ENCODE measurements around the gene PRSS57.
A peak's percentile ranks its signal among the peaks of the same experiment; 100 is the strongest.
"Not testable (repeated sequence)": the region's sequence is repeated elsewhere in the genome, so short reads cannot be mapped to it uniquely, and the experiment has no call there.

Gene PRSS57

GRCh38 chr19:695352-695949 lies at the start of gene PRSS57:
PRSS57 (minus strand) TSS chr19:695452; CDS start chr19:695430, 22 bp downstream.
- no peak for DNase-seq (ENCODE audit: low spot score)

- DNase-seq (ENCODE audit: low spot score): peak; percentile 79
Measured at GRCh38 chr19:743168-743687, 48.0 kb upstream of the PRSS57 start.

DNA sequence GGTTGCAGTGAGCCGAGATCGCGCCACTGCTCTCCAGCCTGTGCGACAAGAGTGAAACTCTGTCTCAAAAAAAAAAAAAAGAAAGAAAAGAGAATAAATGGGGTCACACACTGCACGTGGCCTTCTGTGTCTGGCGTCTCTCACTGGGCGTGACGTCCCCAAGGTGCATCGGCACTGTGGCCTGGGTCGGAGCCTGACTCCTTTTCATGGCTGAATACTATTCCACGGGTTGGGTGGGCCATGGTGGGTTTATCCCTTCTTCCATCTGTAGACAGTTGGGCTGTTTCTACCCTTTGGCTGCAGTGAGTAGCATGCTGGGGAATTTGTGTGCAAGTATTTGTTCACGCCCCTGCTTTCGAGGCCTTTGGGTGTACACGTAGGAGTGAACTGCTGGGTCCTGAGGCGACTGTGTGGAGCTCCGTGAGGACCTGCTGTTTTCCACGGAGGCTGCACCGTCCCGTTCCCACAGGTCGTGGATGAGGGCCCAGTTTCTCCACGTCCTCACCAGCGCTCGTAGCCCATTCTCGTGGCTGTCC lies 47.4 kb upstream of the PRSS57 start:
- DNase-seq (ENCODE audit: low spot score): no peak

GRCh38 chr19:741506-742131 lies 46.4 kb upstream of the PRSS57 start:
- no peak for DNase-seq (ENCODE audit: low spot score)

- not testable (repeated sequence) for DNase-seq (ENCODE audit: low spot score)
Measured at GRCh38 chr19:740816-741505, 45.7 kb upstream of the PRSS57 start.

DNA sequence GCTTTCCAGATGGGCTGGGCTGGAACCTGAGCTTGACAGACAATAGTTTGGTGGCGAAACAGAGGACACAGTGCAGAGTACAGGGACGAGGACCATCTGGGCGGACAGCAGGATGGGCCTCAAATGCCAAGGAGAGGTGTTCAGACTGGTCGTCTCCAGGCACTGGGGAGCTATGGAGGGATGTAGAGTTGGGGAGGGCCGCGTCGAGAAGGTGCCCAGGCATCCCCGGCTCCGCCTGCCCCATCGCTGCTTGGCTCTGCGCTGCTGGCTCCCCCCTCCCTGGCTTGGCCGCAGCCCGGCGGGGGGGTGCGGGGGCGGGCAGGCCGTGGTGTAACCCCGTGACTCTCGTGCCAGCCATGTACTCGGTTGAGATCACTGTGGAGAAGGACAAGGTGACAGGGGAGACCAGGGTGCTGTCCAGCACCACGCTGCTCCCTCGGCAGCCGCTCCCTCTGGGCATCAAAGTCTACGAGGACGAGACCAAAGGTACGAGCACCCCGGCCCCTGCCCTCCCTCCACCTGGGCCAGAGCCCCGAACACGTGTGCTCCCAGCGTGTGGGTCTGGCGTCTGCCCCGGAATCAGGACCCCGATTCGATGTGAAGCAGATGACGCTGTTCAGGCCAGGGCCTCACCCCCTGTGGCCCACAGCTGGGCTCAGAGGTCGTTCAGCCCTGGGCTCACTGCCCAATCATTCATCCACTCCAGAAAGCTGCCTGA lies 44.9 kb upstream of the PRSS57 start:
- DNase-seq (ENCODE audit: low spot score): no peak

GRCh38 chr19:738509-739128 lies 43.4 kb upstream of the PRSS57 start:
- no peak for DNase-seq (ENCODE audit: low spot score)

DNA sequence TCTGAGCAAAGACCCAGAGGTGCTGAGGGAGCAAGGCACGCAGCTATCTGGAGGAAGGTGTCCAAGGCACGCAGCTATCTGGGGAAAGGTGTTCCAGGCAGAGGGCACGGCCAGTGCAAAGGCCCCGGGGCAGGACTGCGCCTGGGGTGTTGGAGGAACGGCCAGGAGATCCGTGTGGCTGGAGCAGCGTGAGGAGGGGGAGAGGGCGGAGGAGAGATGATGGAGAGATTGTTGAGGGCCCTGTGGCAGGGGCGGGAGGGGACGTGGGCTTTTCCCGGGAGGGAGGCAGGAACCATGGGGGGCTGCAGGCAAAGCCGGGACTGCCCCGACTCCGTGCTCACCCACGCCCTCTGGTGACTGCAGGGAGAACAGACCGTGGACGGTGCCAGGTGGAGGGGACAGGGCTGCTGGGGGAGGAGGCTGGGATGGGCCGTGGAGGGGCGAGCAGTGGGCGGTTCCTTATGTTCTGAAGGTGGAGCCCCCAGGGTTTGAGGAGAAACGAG lies 42.4 kb upstream of the PRSS57 start:
- no peak for DNase-seq (ENCODE audit: low spot score)

- no peak for DNase-seq (ENCODE audit: low spot score)
Measured at GRCh38 chr19:736125-736524, 40.9 kb upstream of the PRSS57 start.

GRCh38 chr19:734716-735115 lies 39.5 kb upstream of the PRSS57 start:
- no peak for DNase-seq (ENCODE audit: low spot score)

DNA sequence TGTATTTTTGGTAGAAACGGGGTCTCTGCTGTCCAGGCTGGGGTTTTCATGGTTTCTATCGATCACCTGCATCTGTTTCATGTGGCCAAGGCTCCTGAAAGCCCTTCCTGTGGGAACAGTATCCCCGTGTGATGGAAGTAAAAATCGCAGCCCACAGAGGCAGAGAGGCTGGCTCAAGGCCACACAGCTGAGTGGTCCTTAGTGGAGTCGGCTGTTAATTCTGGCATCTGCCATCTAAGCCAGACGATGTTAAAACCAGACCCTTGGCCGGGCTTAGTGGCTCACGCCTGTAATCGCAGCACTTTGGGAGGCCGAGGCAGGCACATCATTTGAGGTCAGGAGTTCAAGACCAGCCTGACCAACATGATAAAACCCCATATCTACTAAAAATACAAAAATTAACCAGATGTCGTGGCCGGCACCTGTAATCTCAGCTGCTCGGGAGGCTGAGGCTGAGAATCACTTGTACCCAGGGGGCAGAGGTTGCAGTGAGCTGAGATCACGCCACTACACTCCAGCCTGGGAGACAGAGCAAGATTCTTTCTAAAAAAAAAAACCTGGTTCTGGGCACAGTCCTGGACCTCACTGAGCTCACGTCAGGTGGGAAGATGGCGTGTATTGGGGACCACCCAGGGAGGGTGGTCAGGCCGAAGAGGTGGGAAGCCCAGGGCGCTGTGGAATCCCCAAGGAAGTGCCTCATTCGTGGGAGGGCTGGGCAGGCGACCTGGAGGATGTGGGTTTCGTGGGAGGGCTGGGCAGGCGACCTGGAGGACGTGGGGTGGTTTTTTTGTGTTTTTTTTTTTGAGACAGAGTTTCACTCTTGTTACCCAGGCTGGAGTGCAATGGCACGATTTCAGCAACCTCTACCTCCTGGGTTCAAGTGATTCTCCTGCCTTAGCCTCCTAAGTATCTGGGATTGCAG lies 37.2 kb upstream of the PRSS57 start:
- no peak for DNase-seq (ENCODE audit: low spot score)

- DNase-seq (ENCODE audit: low spot score): no peak
Measured at GRCh38 chr19:731000-731399, 35.7 kb upstream of the PRSS57 start.

GRCh38 chr19:729965-730668 lies 34.9 kb upstream of the PRSS57 start:
- DNase-seq (ENCODE audit: low spot score): no peak

- DNase-seq (ENCODE audit: low spot score): not testable (repeated sequence)
Measured at GRCh38 chr19:729564-729963, 34.3 kb upstream of the PRSS57 start.

DNA sequence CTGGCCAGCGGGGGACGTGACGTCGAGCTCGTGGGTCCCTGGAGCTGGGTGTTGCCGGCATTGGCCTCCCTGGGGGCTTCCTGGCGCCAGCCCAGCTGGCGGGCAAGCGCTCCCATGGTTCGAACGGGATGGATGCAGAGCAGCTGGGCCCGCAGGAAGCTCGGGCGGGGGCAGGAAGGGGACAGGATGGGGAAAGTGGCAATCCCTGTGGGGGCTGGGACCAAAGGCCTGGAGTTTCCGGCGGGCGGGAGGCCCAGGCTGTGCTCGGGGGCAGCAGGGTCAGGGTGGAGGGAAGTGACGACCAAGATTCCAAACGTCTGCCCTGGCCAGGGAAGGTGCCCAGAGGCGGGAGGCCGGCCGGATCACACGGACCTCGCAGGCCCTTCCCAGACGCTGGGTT lies 32.8 kb upstream of the PRSS57 start:
- no peak for DNase-seq (ENCODE audit: low spot score)

DNA sequence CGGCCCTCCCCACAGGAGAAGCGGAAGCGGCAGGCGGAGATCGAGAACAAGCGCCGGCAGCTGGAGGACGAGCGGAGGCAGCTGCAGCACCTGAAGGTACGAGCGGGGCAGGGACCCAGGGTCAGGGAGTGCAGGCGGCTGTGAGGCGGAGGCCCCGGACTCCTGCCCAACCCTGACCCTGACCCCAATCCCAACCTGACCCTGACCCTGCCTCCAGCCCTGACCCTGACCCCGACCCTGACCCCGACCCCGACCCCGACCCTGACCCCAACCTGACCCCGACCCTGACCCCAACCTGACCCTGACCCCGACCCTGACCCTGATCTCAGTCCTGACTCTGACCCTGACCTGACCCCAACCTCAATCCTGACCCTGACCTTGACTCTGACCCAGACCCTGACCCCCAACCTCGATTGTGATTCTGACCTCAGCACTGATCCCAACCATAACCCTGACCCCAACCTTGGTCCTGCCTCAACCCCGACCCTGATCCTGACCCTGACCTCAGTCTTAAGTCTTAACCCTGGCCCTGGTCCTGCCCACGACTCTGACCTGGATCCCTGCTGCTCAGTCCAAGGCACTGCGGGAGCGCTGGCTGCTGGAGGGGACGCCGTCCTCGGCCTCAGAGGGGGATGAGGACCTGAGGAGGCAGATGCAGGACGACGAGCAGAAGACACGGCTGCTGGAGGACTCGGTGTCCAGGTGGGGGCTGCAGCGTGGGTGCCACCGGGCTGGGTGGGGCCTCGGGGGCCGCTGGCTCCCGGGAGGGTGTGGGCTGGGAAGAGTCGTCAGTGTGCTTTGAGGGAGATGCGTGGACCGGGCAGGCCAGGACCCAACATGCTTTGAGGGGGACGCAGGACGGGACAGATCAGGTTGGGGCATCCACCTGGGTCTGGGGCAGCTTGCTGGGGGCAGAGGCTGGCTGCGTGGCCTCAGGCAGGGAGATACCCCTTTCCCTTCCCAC lies 32.0 kb upstream of the PRSS57 start:
- no peak for DNase-seq (ENCODE audit: low spot score)

GRCh38 chr19:725461-726089 lies 30.3 kb upstream of the PRSS57 start:
- no peak for DNase-seq (ENCODE audit: low spot score)

DNA sequence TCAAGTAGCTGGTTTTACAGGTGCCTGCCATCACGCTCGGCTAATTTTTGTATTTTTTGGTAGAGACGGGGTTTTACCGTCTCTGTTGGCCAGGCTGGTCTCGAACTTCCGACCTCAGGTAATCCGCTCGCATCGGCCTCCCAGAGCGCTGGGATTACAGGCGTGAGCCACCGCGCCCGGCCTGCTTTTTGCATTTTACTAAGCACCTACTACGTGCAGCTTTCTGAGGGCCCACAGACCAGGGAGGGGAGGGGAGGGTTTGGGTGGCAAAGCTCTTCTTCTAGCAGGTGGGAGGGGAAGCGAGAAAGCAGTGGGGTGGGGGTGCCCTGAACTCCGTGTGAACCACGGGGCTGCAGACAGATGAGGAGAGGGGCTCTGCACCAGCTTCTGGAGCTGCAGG lies 28.5 kb upstream of the PRSS57 start:
- no peak for DNase-seq (ENCODE audit: low spot score)
